KMS-11 (cell line): Measurements from ENCODE around the gene SORCS2.

Experiments used
- H2AFZ ChIP-seq: fragments of 200-600 bp; sonication (generic); 2 replicates; pipeline ENCODE4 v1.6.1; 2016; ENCODE audit warnings: antibody characterized with exemption, mixed run types, low read depth
- H3K27ac ChIP-seq: fragments of 200-600 bp; sonication (generic); 2 replicates; pipeline ENCODE4 v1.6.1; 2016; ENCODE audit warnings: mild to moderate bottlenecking, mixed run types
- H3K27me3 ChIP-seq: fragments of 200-600 bp; sonication (generic); 2 replicates; pipeline ENCODE4 v1.6.1; 2017; ENCODE audit warnings: mild to moderate bottlenecking, low read depth, mixed run types, moderate library complexity; ENCODE audit not compliant: insufficient read depth
- H3K36me3 ChIP-seq: fragments of 200-600 bp; sonication (generic); 2 replicates; pipeline ENCODE4 v1.6.1; 2017; ENCODE audit warnings: mild to moderate bottlenecking, mixed run types; ENCODE audit not compliant: insufficient read depth
- H3K4me1 ChIP-seq: fragments of 200-600 bp; sonication (generic); 2 replicates; pipeline ENCODE4 v1.6.1; 2016; ENCODE audit warnings: mild to moderate bottlenecking, low read depth, mixed run types; ENCODE audit not compliant: poor library complexity, severe bottlenecking
- H3K4me2 ChIP-seq: fragments of 200-600 bp; sonication (generic); 2 replicates; pipeline ENCODE4 v1.7.0; 2016; ENCODE audit warnings: mild to moderate bottlenecking, mixed run types
- H3K4me3 ChIP-seq: fragments of 200-600 bp; sonication (generic); IDR thresholded peaks from 2 replicates; pipeline ENCODE4 v1.6.1; 2017; ENCODE audit warnings: low read depth, low read length, mixed read lengths; ENCODE audit not compliant: insufficient read depth
- H3K79me2 ChIP-seq: fragments of 200-600 bp; sonication (generic); 2 replicates; pipeline ENCODE4 v1.6.1; 2016; ENCODE audit warnings: low read depth, mixed run types; ENCODE audit not compliant: insufficient read depth
- H3K9ac ChIP-seq: fragments of 200-600 bp; sonication (generic); 2 replicates; pipeline ENCODE4 v1.6.1; 2016; ENCODE audit warnings: mild to moderate bottlenecking, mixed run types
- H4K20me1 ChIP-seq: fragments of 200-600 bp; sonication (generic); 2 replicates; pipeline ENCODE4 v1.6.1; 2016; ENCODE audit warnings: mild to moderate bottlenecking, mixed run types; ENCODE audit not compliant: insufficient read depth
- CTCF ChIP-seq: fragments of 200-600 bp; sonication (generic); conservative IDR thresholded peaks from 2 replicates; pipeline ENCODE4 v1.6.1; 2017; ENCODE audit warnings: low read depth, mild to moderate bottlenecking, antibody characterized with exemption, low read length, moderate library complexity, mixed read lengths

Gene SORCS2

DNA sequence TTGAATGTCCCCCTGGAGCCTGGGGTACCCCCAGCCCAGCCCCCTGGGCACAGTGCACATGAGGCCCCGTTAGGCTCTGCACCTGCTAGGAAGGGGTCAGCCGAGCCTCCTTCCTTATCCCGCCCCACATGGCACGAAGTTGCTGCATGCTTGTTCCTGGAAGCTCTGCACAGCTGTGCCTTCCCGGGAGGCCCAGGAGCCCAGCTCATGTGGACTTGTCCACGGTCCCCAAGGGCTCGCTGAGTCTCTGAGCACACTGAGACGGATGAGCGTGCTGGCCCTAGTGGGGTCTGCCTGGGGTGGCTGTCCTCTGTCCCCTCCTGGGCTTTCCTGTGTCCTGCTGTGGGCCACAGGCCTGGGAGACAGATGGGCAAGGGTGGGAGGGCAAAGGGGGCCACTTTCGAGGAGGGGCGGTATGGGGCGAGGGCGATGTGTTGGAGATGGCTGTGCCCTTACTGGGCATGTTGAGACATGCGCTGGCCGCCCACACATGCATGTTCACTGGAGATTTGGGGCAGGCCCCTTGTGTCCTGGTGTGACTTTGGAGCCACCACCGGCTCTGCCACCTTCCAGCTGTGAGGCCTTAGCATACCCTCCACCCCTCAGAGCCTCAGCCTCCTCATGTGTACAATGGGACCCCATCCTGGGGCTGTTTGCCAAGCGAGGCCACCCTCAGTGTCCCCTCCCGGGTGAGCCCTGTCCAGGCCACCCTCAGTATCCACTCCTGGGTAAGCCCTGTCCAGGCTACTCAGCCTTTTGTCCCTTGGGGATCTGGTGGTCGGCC lies 509.7 kb downstream of the SORCS2 start:
- Histone ChIP-seq H3K36me3 (no peaks in the 10 kb centered on the region), H3K4me1 (no peaks in the 10 kb centered on the region), H3K79me2 (no peaks in the 10 kb centered on the region), H3K27me3 (no peaks in the 10 kb centered on the region), H2AFZ (no peak overlapping the region), H4K20me1 (no peaks in the 10 kb centered on the region), H3K4me2 (no peak overlapping the region), H3K4me3 (no peak overlapping the region), H3K27ac (no peak overlapping the region), H3K9ac (no peak overlapping the region)
- TF ChIP-seq CTCF: no peak

GRCh38 chr4:7703688-7704087 lies 511.4 kb downstream of the SORCS2 start:
- Histone ChIP-seq H3K4me3 (no peak overlapping the region), H3K9ac (no peak overlapping the region), H3K79me2 (no peaks in the 10 kb centered on the region), H4K20me1 (no peaks in the 10 kb centered on the region), H3K36me3 (no peaks in the 10 kb centered on the region), H3K27me3 (no peaks in the 10 kb centered on the region), H3K27ac (no peak overlapping the region), H3K4me1 (no peaks in the 10 kb centered on the region), H2AFZ (no peak overlapping the region), H3K4me2 (no peak overlapping the region)
- TF ChIP-seq CTCF: no peak

GRCh38 chr4:7704091-7704490 lies 511.8 kb downstream of the SORCS2 start:
- no peaks in the 10 kb centered on the region for H3K4me1 ChIP-seq

DNA sequence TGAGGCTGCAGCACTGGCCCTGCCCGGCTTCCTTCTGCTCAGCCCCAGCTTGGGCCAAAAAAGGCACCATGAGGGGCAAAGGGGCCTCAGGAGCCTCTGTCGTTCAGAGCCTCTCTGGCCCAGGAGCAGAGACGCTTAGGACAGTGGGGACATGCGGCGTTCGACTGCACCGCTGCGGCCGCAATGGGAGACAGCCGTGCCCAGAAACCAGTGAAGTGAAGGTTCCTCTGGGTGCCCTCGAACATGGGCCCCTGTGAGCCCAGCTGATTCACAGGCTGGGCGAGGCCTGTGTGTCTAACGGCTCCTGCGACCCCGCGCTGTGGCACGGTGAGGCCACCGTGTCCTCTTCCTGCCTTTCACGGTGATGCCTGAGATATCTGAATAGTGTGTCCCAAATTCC lies 512.3 kb downstream of the SORCS2 start:
- no peak overlapping the region for H3K9ac ChIP-seq

More at GRCh38 chr4:7704091-7704490, 511.8 kb downstream of the SORCS2 start:
- no peaks in the 10 kb centered on the region for H4K20me1 ChIP-seq
- H3K27ac ChIP-seq: no peak overlapping the region
- no peak overlapping the region for H2AFZ ChIP-seq
- no peak for TF ChIP-seq CTCF
- no peaks in the 10 kb centered on the region for H3K79me2 ChIP-seq
- H3K36me3 ChIP-seq: no peaks in the 10 kb centered on the region
- no peak overlapping the region for H3K4me3 ChIP-seq
- no peak overlapping the region for H3K9ac ChIP-seq
- no peak overlapping the region for H3K4me2 ChIP-seq
- H3K27me3 ChIP-seq: no peaks in the 10 kb centered on the region

More for the DNA sequence above, 512.3 kb downstream of the SORCS2 start:
- H3K27ac ChIP-seq: no peak overlapping the region
- H3K36me3 ChIP-seq: no peaks in the 10 kb centered on the region
- H3K4me2 ChIP-seq: no peak overlapping the region
- no peak overlapping the region for H3K4me3 ChIP-seq
- no peak overlapping the region for H2AFZ ChIP-seq
- no peak for TF ChIP-seq CTCF
- no peaks in the 10 kb centered on the region for H3K79me2 ChIP-seq
- no peaks in the 10 kb centered on the region for H3K4me1 ChIP-seq
- no peaks in the 10 kb centered on the region for H3K27me3 ChIP-seq
- no peaks in the 10 kb centered on the region for H4K20me1 ChIP-seq
